HCT116 (cell line): Measurements from ENCODE around the gene CDC42SE2. TPM values are rescaled to one million over a fixed set of nuclear protein-coding genes. Genes with fewer than 3 reads are reported as not detected.

Experiments used
- ATAC-seq: fragments of 200-7000 bp; cut with Tn5 transposase; 2 replicates; pipeline ENCODE4 v1.9.1; 2020; ENCODE audit warnings: mild to moderate bottlenecking, moderate library complexity
- BruUV-seq: library from RNA; stranded (reverse); fragments of 400-500 nt; replicated peaks from 2 replicates; lab custom pipeline; 2021; lab: Mats Ljungman, UMichigan
- CTCF ChIA-PET: fragments of 300-600 bp; sonication (Branson Sonifier 250); formaldehyde crosslinking; loops from one replicate; lab custom pipeline; 2021; ENCODE audit warnings: antibody characterized with exemption; lab: Charles Lee
- POLR2A ChIA-PET: fragments of 300-600, 350-600 bp; sonication (Branson Sonifier 250); formaldehyde crosslinking; loops from one replicate; lab custom pipeline; 2021; ENCODE audit warnings: antibody characterized with exemption; lab: Charles Lee
- RAD21 ChIA-PET, 2 experiments: fragments of 300-600 bp; sonication (Branson Sonifier 250); formaldehyde crosslinking; loops; one replicate each; lab custom pipeline; 2023; ENCODE audit warnings: low total read pairs in 2 of 2; ENCODE audit not compliant: uncharacterized antibody in 2 of 2, unreplicated experiment in 2 of 2, low non-redundant PET in 1 of 2; lab: Charles Lee
- DNase-seq: peaks from one replicate; pipeline ENCODE4 v3.0.0-alpha.2; 2010; ENCODE audit warnings: low read depth, low spot score
- H2AFZ ChIP-seq: fragments of 200-600 bp; shearing (Covaris generic), sonication (generic); 2 replicates; pipeline ENCODE4 v1.6.1; 2017; ENCODE audit warnings: low read depth, mixed run types, mixed read lengths, antibody characterized with exemption, low read length; ENCODE audit not compliant: poor library complexity, severe bottlenecking
- H3K27ac ChIP-seq: 2 replicates; pipeline ENCODE4 v1.5.1; 2012; ENCODE audit warnings: low read depth, low read length
- H3K27me3 ChIP-seq: fragments of 200-600 bp; sonication (generic); 2 replicates; pipeline ENCODE4 v1.6.1; 2016; ENCODE audit warnings: mixed run types, low read length, mixed read lengths; ENCODE audit not compliant: insufficient read depth
- H3K36me3 ChIP-seq, 2 experiments: fragments of 200-500 bp in 1 of 2; fragments of 200-600 bp in 1 of 2; sonication (Bioruptor generic) in 1 of 2; sonication (generic) in 1 of 2; 2 replicates each; pipeline versions ENCODE4 v1.5.1 to v1.6.1; 2014 to 2016; ENCODE audit warnings: low read length in 2 of 2, inconsistent platforms in 1 of 2, mixed read lengths in 1 of 2, mixed run types in 1 of 2; ENCODE audit not compliant: insufficient read depth in 2 of 2, control insufficient read depth in 1 of 2
- H3K4me1 ChIP-seq, 2 experiments: fragments of 200-600 bp in 1 of 2; sonication (generic) in 1 of 2; 2 replicates each; pipeline versions ENCODE4 v1.5.1 to v1.6.1; 2012 to 2017; ENCODE audit warnings: low read length in 2 of 2, inconsistent platforms in 1 of 2, mild to moderate bottlenecking in 1 of 2, mixed read lengths in 1 of 2, mixed run types in 1 of 2, moderate library complexity in 1 of 2; ENCODE audit not compliant: insufficient read depth in 2 of 2, control insufficient read depth in 1 of 2
- H3K4me2 ChIP-seq: fragments of 200-600 bp; sonication (generic); 2 replicates; pipeline ENCODE4 v1.6.1; 2017; ENCODE audit warnings: mixed run types, low read length, mixed read lengths
- H3K4me3 ChIP-seq, 2 experiments: fragments of 200-600 bp in 1 of 2; sonication (generic) in 1 of 2; replicated peaks in 1 of 2; 2 replicates each; pipeline ENCODE4 v1.5.1; 2011 to 2016; ENCODE audit warnings: low read length in 2 of 2, control low read depth in 1 of 2, low read depth in 1 of 2, mild to moderate bottlenecking in 1 of 2, mixed read lengths in 1 of 2, mixed run types in 1 of 2
- H3K79me2 ChIP-seq: fragments of 200-600 bp; sonication (generic); 2 replicates; pipeline ENCODE4 v1.6.1; 2017; ENCODE audit warnings: mild to moderate bottlenecking, mixed run types, low read length, moderate library complexity, mixed read lengths; ENCODE audit not compliant: insufficient read depth
- H3K9ac ChIP-seq: fragments of 200-600 bp; sonication (generic); 2 replicates; pipeline ENCODE4 v1.6.1; 2016; ENCODE audit warnings: low read length, mixed read lengths
- H3K9me2 ChIP-seq: fragments of 200-600 bp; sonication (generic), shearing (Covaris generic); 2 replicates; pipeline ENCODE4 v1.6.1; 2017; ENCODE audit warnings: mixed run types, mild to moderate bottlenecking, moderate library complexity; ENCODE audit not compliant: insufficient read depth
- H3K9me3 ChIP-seq, 2 experiments: fragments of 200-500 bp in 1 of 2; fragments of 200-600 bp in 1 of 2; sonication (Bioruptor generic) in 1 of 2; sonication (generic) in 1 of 2; 2 replicates each; pipeline ENCODE4 v1.6.1; 2014 to 2017; ENCODE audit warnings: low read length in 2 of 2, mixed read lengths in 2 of 2, inconsistent platforms in 1 of 2, low read depth in 1 of 2, mild to moderate bottlenecking in 1 of 2, mixed run types in 1 of 2, moderate library complexity in 1 of 2; ENCODE audit not compliant: control insufficient read depth in 1 of 2, insufficient read depth in 1 of 2
- H4K20me1 ChIP-seq: fragments of 200-600 bp; sonication (generic), shearing (Covaris generic); 2 replicates; pipeline ENCODE4 v1.6.1; 2017; ENCODE audit warnings: mixed run types, mild to moderate bottlenecking, moderate library complexity; ENCODE audit not compliant: insufficient read depth
- CEBPB ChIP-seq: IDR thresholded peaks from 2 replicates; pipeline ENCODE4 v1.6.1; 2012; ENCODE audit warnings: low read depth
- EZH2phosphoT487 ChIP-seq: fragments of 200-600 bp; IDR thresholded peaks from 2 replicates; pipeline ENCODE4 v1.6.1; 2018; ENCODE audit warnings: antibody characterized with exemption, borderline replicate concordance
- FOSL1 ChIP-seq: IDR thresholded peaks from 2 replicates; pipeline ENCODE4 v1.6.1; 2012; ENCODE audit warnings: low read depth
- JUND ChIP-seq: IDR thresholded peaks from 2 replicates; pipeline ENCODE4 v1.6.1; 2012
- MAX ChIP-seq: IDR thresholded peaks from 2 replicates; pipeline ENCODE4 v1.6.1; 2012
- POLR2A ChIP-seq: IDR thresholded peaks from 2 replicates; pipeline ENCODE4 v1.7.0; 2011; ENCODE audit warnings: borderline replicate concordance; ENCODE audit not compliant: insufficient read depth, insufficient read length; ENCODE audit errors: extremely low read depth
- SIN3A ChIP-seq: IDR thresholded peaks from 2 replicates; pipeline ENCODE4 v1.6.1; 2012; ENCODE audit warnings: low read depth
- SRF ChIP-seq: IDR thresholded peaks from 2 replicates; pipeline ENCODE4 v1.6.1; 2012; ENCODE audit warnings: low read depth
- YY1 ChIP-seq: IDR thresholded peaks from 2 replicates; pipeline ENCODE4 v1.6.1; 2011; ENCODE audit warnings: low read length, low read depth, moderate library complexity, mild to moderate bottlenecking; ENCODE audit not compliant: insufficient replicate concordance; ENCODE audit errors: extremely low read depth
- ZBTB33 ChIP-seq: IDR thresholded peaks from 2 replicates; pipeline ENCODE4 v1.6.1; 2011; ENCODE audit warnings: mild to moderate bottlenecking, low read length, moderate library complexity; ENCODE audit not compliant: insufficient replicate concordance; ENCODE audit errors: extremely low read depth
- ZFX ChIP-seq: fragments of 450-650 bp; IDR thresholded peaks from 2 replicates; pipeline ENCODE4 v1.6.1; 2017
- intact Hi-C: fragments of 100-400 bp; cut with micrococcal nuclease; formaldehyde crosslinking; loops from 2 replicates; pipeline ENCODE4 v1.10.0; 2022
- total RNA-seq: library from RNA; stranded (reverse); gene quantifications from one replicate; pipeline ENCODE4 v1.2.1, GENCODE V29; 2021; ENCODE audit not compliant: unreplicated experiment

The CDC42SE2 gene
- total RNA-seq, 1 experiment from 2014 or later: 27.0 TPM

GRCh38 chr5:131305906-131306305 lies 42.1 kb downstream of the CDC42SE2 start:
- Histone ChIP-seq H3K9me2 (no peaks in the 10 kb centered on the region), H3K4me3 (no peak overlapping the region), H2AFZ (no peak overlapping the region), H4K20me1 (no peaks in the 10 kb centered on the region), H3K79me2 (peaks cover 49% of the 10 kb centered on the region), H3K36me3 (no peaks in the 10 kb centered on the region), H3K4me2 (no peak overlapping the region), H3K27me3 (no peaks in the 10 kb centered on the region), H3K9ac (no peak overlapping the region), H3K27ac (no peak overlapping the region), H3K4me1 (0 out of 4 replicates have a peak, but pooled peaks cover 0 to 4% of the 10 kb centered on the region in 2 experiments), H3K9me3 (no peaks in the 10 kb centered on the region)
- intact Hi-C loops: no loop called here
- ChIA-PET RAD21 (no interaction called here), POLR2A (no interaction called here), CTCF (no interaction called here)
- DNase-seq: no peak
- no TSS peak for BruUV-seq
- no peak for ATAC-seq
- no peak for TF ChIP-seq SIN3A
- TF ChIP-seq YY1: no peak
- TF ChIP-seq POLR2A: no peak
- no peak for TF ChIP-seq SRF
- TF ChIP-seq MAX: no peak
- no peak for TF ChIP-seq JUND
- no peak for TF ChIP-seq CEBPB
- no peak for TF ChIP-seq ZFX
- TF ChIP-seq EZH2phosphoT487: no peak
- TF ChIP-seq ZBTB33: no peak
- no peak for TF ChIP-seq FOSL1
